MV-4-11 (cell line): ENCODE data around the gene RHOA.

Experiments used
- DNase-seq: peaks from one replicate; lab custom pipeline; 2025; lab: John Stamatoyannopoulos, UW

RHOA gene

DNA sequence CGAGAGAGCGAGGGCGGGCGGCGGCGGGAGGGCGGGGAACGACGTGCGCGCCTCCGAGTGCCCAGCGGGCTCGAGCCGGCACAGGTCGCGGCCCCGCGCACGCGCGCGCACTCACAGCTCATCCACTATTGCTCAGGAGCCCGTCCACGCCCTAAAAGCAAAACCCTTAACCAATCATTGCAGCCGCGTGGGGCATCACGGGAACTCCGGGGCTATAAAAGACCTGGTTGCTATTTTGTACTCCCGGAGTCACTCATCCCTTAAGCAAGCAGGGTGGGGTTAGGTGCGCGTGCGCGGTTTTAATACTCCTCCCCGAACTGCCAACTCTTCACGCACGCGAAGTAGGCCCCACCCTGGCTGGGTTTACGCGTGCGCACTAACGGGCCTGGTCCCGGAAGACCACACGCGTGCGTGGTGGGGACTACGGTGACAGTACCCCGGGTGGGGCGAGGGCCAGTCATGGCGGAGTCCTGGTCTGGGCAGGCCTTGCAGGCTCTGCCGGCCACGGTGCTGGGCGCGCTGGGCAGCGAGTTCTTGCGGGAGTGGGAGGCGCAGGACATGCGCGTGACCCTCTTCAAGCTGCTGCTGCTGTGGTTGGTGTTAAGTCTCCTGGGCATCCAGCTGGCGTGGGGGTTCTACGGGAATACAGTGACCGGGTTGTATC lies at the start of gene RHOA, which contains the start of gene TCTA:
TSS of gene RHOA (minus strand) at position 9 of the 664 bp plus-strand sequence. CDS start 36,387 bp downstream, outside the sequence.
TSS of gene TCTA (plus strand) at position 456 of the 664 bp plus-strand sequence. CDS start at position 460, 4 bp downstream.
- peak; percentile 100 for DNase-seq

- DNase-seq = no peak
These were observed 49.2 kb upstream of the RHOA start for GRCh38 chr3:49460956-49461355.

- DNase-seq = no peak
These were observed 48.6 kb upstream of the RHOA start for GRCh38 chr3:49460188-49460890.

- no peak for DNase-seq
These were observed 44.7 kb upstream of the RHOA start for GRCh38 chr3:49456466-49456865.

GRCh38 chr3:49454898-49455681 lies 43.3 kb upstream of the RHOA start:
- DNase-seq = no peak

DNA sequence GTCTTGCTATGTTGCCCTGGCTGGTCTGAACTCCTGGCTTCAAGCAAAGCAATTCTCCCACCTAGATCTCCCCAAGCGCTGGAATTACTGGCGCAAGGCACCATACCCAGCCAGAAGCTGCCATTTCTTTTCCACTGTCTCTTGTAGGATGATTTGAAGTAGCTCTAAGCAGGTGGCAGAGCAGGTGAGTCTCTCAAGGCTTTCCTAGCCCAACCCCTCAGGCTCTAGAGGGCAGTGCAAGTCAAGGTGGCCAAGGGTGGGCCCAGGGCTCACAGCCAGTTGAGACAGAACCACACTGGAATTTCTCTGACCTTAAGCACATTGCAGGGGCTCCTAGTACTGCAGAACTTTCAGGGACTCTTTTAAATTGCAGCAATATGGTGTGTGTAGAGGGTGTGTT lies 42.7 kb upstream of the RHOA start:
- DNase-seq = no peak

- no peak for DNase-seq
These were observed 41.8 kb upstream of the RHOA start for GRCh38 chr3:49453621-49454020.

GRCh38 chr3:49445391-49445790 lies 33.6 kb upstream of the RHOA start:
- DNase-seq = no peak

GRCh38 chr3:49434731-49435130 lies 23.0 kb upstream of the RHOA start:
- peak; percentile 56 for DNase-seq

- no peak for DNase-seq
These were observed 16.9 kb upstream of the RHOA start for GRCh38 chr3:49428752-49429080.

- DNase-seq = no peak
These were observed 15.8 kb upstream of the RHOA start for GRCh38 chr3:49427586-49427985.

DNA sequence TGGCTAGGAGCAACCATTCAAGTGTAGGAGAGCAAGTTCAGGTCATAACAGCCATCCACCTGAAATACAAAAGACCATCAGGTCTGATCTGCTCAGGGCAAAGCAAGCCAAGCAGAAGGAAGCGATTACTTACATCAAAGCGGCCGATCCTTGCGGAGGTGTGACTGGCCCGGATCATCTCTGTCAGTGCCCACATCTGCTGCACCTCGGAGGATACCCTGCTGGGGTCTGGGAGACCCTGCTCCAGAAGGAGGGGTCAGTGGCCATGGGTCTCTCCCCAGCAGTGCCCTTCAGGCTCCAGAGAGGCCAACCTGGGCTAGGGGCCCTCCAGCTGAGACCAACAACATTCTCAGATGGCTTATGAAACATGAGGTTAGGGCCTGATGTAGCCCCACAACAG lies 13.0 kb upstream of the RHOA start:
- DNase-seq = no peak

GRCh38 chr3:49422379-49423248 lies 10.8 kb upstream of the RHOA start, which contains the start of gene AMT:
TSS of gene AMT (minus strand) at chr3:49422473. CDS start at chr3:49422450, 23 bp downstream.
- DNase-seq = no peak

GRCh38 chr3:49421890-49422378 lies 10.2 kb upstream of the RHOA start:
- DNase-seq = no peak

- no peak for DNase-seq
These were observed 5.8 kb upstream of the RHOA start for GRCh38 chr3:49417516-49418120.

DNA sequence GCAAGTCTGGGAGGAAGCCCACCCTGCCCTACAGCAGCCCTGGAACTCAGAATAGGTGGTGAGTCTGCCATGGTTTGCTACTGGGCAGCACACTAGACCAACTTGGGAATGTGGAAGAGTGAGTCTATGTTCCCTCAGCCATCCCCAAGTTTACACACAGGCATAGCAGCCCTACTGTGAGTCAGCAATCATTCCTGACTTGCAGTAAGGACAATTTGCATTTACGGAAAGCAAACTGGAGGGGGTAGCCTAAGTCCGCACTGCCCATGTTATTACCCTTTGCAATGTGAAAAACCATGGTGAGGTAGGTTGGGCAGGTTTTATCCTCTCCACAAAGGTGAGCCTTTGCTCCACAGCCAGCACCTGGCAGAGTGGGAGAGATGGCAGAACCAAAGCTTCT lies 5.1 kb upstream of the RHOA start:
- DNase-seq = no peak

DNA sequence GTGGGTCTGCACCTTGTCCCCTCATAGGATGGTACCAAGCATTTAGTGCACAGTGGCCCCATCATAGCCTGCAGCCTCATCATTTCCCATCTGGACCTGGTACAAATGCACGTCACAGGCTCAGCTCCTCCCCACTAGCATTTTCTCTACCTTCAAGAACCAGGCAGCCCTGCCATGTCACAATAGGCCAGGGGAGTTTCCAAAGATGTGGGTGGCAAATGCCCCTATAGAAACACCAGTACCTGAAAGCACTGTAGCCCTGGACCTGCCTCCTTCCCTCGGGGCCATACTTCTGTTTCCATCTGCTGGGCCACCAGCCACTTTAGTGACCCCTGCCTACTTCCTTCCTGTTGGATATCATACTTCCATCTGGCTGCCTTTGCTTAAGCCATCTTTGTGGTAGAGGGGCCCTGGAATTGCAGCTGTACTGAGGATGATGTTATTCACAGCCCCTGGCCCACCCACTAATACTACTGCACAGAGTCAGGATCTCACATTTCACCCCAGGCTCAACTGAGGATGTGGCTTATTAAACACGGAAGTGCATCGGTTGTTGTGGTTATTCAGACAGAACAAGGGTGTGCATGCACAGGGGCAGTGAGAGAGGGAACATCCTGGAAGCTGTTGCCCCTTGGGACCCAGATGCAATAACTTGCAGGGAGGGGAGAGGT lies 4.3 kb upstream of the RHOA start:
- DNase-seq = peak; percentile 88

- no peak for DNase-seq
These were observed 3.0 kb upstream of the RHOA start for GRCh38 chr3:49414753-49415152.

GRCh38 chr3:49413338-49413734 lies 1.6 kb upstream of the RHOA start:
- DNase-seq = no peak

DNA sequence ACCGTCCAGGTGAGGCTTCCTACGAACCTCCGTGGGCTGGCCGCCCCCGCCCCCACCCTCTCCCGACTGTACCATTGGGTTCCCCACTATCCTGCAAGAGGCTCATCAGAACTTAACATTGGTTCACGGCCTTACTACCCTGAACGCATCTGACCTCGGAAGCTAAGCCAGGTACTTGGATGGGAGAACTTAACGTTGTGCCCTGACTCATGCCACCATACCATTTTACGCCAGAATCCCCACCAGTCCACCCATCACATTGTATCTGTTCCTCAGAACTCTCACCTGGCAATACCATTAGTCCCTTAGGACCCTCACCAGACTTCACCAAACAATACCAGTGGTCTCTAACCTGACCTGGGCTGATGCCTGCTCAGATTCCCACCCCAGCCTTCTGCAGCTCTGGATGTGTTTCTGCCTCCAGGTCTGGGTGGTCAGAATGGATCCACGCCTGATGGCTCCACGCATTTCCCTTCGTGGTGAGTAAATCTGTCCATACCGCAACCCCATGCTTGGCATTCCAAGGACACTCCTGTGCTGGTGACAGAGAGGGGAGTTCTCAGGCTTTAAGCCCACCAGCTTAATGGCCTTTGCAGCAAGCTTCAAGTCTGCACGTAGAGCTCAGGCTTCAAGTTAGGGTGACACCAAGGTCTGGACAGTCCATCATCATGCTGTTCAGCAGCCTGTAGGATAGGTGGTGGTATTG lies 1.0 kb upstream of the RHOA start:
- DNase-seq = no peak
